Parathyroid adenoma (tissue), 2 donors: ENCODE results near the gene ELAVL4.

ENCODE experiments used
- H2AFZ ChIP-seq: fragments of 300-600 bp; sonication (generic); one replicate; pipeline ENCODE4 v1.7.0; 2017; ENCODE audit warnings: antibody characterized with exemption, mild to moderate bottlenecking
- H3K27ac ChIP-seq: fragments of 300-600 bp; sonication (generic); one replicate; pipeline ENCODE4 v1.7.0; 2017
- H3K27me3 ChIP-seq: fragments of 300-600 bp; sonication (generic); one replicate; pipeline ENCODE4 v1.7.0; 2017; ENCODE audit warnings: low read length; ENCODE audit not compliant: control insufficient read depth, insufficient read depth
- H3K36me3 ChIP-seq: fragments of 300-600 bp; sonication (generic); one replicate; pipeline ENCODE4 v1.7.0; 2017; ENCODE audit warnings: low read length; ENCODE audit not compliant: control insufficient read depth, insufficient read depth
- H3K4me1 ChIP-seq: fragments of 300-600 bp; sonication (generic); one replicate; pipeline ENCODE4 v1.7.0; 2017; ENCODE audit warnings: control low read depth
- H3K4me2 ChIP-seq: fragments of 300-600 bp; sonication (generic); one replicate; pipeline ENCODE4 v1.7.0; 2017; ENCODE audit warnings: low read length
- H3K4me3 ChIP-seq: fragments of 300-600 bp; sonication (generic); one replicate; pipeline ENCODE4 v1.7.0; 2017; ENCODE audit warnings: low read depth, low read length
- H3K79me2 ChIP-seq: fragments of 300-600 bp; sonication (generic); one replicate; pipeline ENCODE4 v1.7.0; 2017; ENCODE audit warnings: control low read depth
- H3K9ac ChIP-seq: fragments of 300-600 bp; sonication (generic); one replicate; pipeline ENCODE4 v1.7.0; 2017; ENCODE audit warnings: mild to moderate bottlenecking
- H3K9me3 ChIP-seq: fragments of 300-600 bp; sonication (generic); one replicate; pipeline ENCODE4 v1.7.0; 2017; ENCODE audit warnings: low read length; ENCODE audit not compliant: control insufficient read depth
- TF ChIP-seq, protein P1 (sequence below): fragments of 300-600 bp; sonication (generic); IDR thresholded peaks from one replicate; pipeline ENCODE4 v1.7.0; 2017; ENCODE audit warnings: antibody characterized with exemption, mild to moderate bottlenecking
- donor health status: primary hyperparathyroidism.

ELAVL4 gene

GRCh38 chr1:50228871-50229384, 120.2 kb downstream of the ELAVL4 start:
- no peak overlapping the region for H3K9ac ChIP-seq
- no peaks in the 10 kb centered on the region for H3K9me3 ChIP-seq
- H3K4me3 ChIP-seq, result no peak overlapping the region
- no peak overlapping the region for H3K4me2 ChIP-seq
- H3K79me2 ChIP-seq, result no peaks in the 10 kb centered on the region
- no peaks in the 10 kb centered on the region for H3K36me3 ChIP-seq
- TF ChIP-seq, protein P1, sequence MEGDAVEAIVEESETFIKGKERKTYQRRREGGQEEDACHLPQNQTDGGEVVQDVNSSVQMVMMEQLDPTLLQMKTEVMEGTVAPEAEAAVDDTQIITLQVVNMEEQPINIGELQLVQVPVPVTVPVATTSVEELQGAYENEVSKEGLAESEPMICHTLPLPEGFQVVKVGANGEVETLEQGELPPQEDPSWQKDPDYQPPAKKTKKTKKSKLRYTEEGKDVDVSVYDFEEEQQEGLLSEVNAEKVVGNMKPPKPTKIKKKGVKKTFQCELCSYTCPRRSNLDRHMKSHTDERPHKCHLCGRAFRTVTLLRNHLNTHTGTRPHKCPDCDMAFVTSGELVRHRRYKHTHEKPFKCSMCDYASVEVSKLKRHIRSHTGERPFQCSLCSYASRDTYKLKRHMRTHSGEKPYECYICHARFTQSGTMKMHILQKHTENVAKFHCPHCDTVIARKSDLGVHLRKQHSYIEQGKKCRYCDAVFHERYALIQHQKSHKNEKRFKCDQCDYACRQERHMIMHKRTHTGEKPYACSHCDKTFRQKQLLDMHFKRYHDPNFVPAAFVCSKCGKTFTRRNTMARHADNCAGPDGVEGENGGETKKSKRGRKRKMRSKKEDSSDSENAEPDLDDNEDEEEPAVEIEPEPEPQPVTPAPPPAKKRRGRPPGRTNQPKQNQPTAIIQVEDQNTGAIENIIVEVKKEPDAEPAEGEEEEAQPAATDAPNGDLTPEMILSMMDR, result no peak
- no peak overlapping the region for H2AFZ ChIP-seq
- no peak overlapping the region for H3K27ac ChIP-seq
- H3K27me3 ChIP-seq, result no peaks in the 10 kb centered on the region
- H3K4me1 ChIP-seq, result no peaks in the 10 kb centered on the region

DNA sequence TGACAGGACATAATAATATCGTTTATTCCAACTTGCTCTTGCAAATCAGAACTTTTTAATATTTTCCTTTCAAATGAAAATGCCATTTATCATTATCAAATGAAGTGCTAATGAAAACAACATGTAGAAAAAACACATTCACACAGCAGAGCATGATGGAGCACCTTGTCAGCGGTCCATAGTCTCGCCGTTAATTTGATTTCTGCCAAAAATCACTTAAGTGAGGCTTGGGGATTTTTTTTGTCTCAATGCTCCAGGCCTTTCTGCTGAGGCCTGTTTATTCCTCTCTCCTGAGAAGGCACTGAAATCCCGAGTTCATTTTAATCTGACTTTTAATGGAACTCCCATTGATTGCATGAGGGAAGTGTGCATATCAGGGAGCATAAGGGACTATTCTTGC, 122.5 kb downstream of the ELAVL4 start:
- TF ChIP-seq, protein P1, result no peak
- H3K4me2 ChIP-seq, result no peak overlapping the region
- no peak overlapping the region for H3K4me3 ChIP-seq
- no peaks in the 10 kb centered on the region for H3K36me3 ChIP-seq
- no peaks in the 10 kb centered on the region for H3K9me3 ChIP-seq
- H3K79me2 ChIP-seq, result no peaks in the 10 kb centered on the region
- H3K9ac ChIP-seq, result no peak overlapping the region
- H2AFZ ChIP-seq, result no peak overlapping the region
- H3K4me1 ChIP-seq, result no peaks in the 10 kb centered on the region
- H3K27ac ChIP-seq, result no peak overlapping the region
- no peaks in the 10 kb centered on the region for H3K27me3 ChIP-seq

- Histone ChIP-seq H3K9me3 (no peaks in the 10 kb centered on the region), H3K4me3 (no peak overlapping the region), H3K27ac (no peak overlapping the region), H3K4me2 (no peak overlapping the region), H3K36me3 (no peaks in the 10 kb centered on the region), H3K27me3 (no peaks in the 10 kb centered on the region), H3K79me2 (no peaks in the 10 kb centered on the region), H2AFZ (no peak overlapping the region), H3K9ac (no peak overlapping the region), H3K4me1 (no peaks in the 10 kb centered on the region)
- TF ChIP-seq, protein P1, result no peak
These were observed 123.6 kb downstream of the ELAVL4 start for GRCh38 chr1:50232336-50232735.

- Histone ChIP-seq H3K36me3 (no peaks in the 10 kb centered on the region), H3K79me2 (no peaks in the 10 kb centered on the region), H3K4me1 (no peaks in the 10 kb centered on the region), H3K9me3 (no peaks in the 10 kb centered on the region), H3K4me2 (no peak overlapping the region), H3K9ac (no peak overlapping the region), H3K27ac (no peak overlapping the region), H3K4me3 (no peak overlapping the region), H3K27me3 (no peaks in the 10 kb centered on the region), H2AFZ (no peak overlapping the region)
- TF ChIP-seq, protein P1, result no peak
These were observed 127.9 kb downstream of the ELAVL4 start for GRCh38 chr1:50236656-50237055.

DNA sequence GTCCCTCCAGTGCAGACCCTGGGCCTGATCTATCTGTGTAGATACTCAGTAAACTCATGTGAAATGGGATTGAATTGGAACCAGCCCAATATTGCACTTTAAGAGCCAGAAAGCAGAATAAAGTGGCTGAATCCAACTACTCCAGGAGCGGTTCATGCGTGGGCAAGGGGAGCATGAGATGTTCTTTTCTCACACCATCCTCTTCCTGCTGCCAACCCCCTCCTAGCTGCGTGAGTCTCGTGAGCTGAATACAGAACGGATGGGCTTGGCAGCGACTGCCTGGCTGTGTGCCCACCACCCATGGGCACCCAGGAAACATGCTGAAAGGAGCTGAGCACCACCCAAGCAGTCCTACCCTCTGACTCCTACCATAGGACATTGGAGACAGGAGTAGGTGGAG, 128.3 kb downstream of the ELAVL4 start:
- Histone ChIP-seq H3K9ac (no peak overlapping the region), H2AFZ (no peak overlapping the region)
- TF ChIP-seq, protein P1, result no peak

More for the DNA sequence above, 128.3 kb downstream of the ELAVL4 start:
- H3K79me2 ChIP-seq, result no peaks in the 10 kb centered on the region
- H3K27ac ChIP-seq, result no peak overlapping the region
- no peak overlapping the region for H3K4me2 ChIP-seq
- no peaks in the 10 kb centered on the region for H3K36me3 ChIP-seq
- H3K27me3 ChIP-seq, result no peaks in the 10 kb centered on the region
- H3K4me1 ChIP-seq, result no peaks in the 10 kb centered on the region
- H3K4me3 ChIP-seq, result no peak overlapping the region
- no peaks in the 10 kb centered on the region for H3K9me3 ChIP-seq
